GM12892 (cell line): ENCODE data around the gene TMOD4.
"Not testable (repeated sequence)": the region's sequence is repeated elsewhere in the genome, so short reads cannot be mapped to it uniquely, and the experiment has no call there.

ENCODE experiments used
- DNase-seq: peaks from one replicate; pipeline ENCODE4 v3.0.0; 2011; ENCODE audit not compliant: insufficient read length
- FAIRE-seq: peaks from 2 replicates; lab custom pipeline; 2011; peaks lifted over from hg19 to GRCh38; lab: Jason Lieb, UNC
- POLR2A ChIP-seq: IDR thresholded peaks from 2 replicates; pipeline ENCODE4 v1.6.1; 2011; ENCODE audit warnings: low read depth, low read length, control low read depth
- POLR2AphosphoS5 ChIP-seq: IDR thresholded peaks from 2 replicates; pipeline ENCODE4 v1.6.1; 2011; ENCODE audit warnings: low read depth, low read length, control low read depth
- TAF1 ChIP-seq: IDR thresholded peaks from 2 replicates; pipeline ENCODE4 v1.6.1; 2011; ENCODE audit warnings: low read depth, mild to moderate bottlenecking, control low read depth, low read length, borderline replicate concordance

Gene TMOD4

DNA sequence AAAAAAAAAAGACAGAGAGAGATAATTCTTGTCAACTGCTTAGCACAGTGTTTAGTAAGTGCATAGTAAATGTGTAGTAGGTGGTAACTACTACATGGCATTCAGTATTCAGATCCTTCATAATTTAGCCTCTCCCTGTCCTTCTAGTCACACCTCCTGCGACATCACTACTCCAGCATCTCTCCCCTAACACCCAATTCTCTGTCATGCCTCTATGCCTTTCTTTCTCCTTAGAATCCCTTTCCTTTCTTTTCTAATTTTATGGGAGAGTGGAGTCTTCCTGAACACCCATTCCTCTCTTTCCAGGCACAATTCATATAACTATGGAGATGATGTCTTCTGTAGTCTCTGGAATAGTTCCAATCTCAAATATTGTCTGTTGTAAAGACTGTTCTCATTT is 18.1 kb upstream of the TMOD4 start:
- FAIRE-seq, result no peak

DNA sequence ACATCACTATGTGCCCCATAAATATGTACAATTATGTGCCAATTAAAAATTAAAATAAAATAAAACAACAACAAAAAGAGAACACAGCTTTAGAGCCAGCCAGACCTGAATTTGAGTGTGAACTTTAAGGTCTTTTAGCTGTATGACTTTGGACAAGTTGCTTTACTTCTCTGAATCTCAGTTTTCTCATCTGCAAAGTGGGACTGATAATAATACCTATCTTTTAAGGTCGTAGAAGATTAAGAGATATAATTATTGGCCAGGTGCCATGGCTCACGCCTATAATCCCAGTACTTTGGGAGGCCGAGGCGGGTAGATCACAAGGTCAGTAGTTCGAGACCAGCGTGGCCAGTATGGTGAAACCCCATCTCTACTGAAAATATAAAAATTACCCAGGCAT is 17.5 kb upstream of the TMOD4 start:
- DNase-seq (no peak), FAIRE-seq (no peak)
- TF ChIP-seq POLR2AphosphoS5, result no peak

More for the DNA sequence above, 18.1 kb upstream of the TMOD4 start:
- TF ChIP-seq POLR2AphosphoS5, result no peak
- TF ChIP-seq TAF1, result no peak
- TF ChIP-seq POLR2A, result no peak
- no peak for DNase-seq

DNA sequence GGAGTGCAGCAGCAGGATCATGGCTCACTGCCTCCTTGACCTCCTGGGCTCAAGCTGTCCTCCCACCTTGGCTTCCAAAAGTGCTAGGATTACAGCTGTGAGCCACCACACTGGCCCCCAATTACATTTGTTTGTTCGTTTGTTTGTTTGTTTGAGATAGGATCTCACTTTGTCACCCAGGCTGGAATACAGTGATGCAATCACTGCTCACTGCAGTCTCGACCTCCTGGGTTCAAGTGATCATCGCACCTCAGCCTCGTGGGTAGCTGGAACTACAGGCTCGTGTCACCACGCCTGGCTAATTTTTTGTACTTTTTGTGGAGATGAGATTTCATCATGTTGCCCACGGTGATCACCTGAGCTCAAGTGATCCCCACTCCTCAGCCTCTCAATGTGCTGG is 16.3 kb upstream of the TMOD4 start:
- TF ChIP-seq TAF1 (no peak), POLR2AphosphoS5 (no peak), POLR2A (no peak)
- no peak for FAIRE-seq
- no peak for DNase-seq

DNA sequence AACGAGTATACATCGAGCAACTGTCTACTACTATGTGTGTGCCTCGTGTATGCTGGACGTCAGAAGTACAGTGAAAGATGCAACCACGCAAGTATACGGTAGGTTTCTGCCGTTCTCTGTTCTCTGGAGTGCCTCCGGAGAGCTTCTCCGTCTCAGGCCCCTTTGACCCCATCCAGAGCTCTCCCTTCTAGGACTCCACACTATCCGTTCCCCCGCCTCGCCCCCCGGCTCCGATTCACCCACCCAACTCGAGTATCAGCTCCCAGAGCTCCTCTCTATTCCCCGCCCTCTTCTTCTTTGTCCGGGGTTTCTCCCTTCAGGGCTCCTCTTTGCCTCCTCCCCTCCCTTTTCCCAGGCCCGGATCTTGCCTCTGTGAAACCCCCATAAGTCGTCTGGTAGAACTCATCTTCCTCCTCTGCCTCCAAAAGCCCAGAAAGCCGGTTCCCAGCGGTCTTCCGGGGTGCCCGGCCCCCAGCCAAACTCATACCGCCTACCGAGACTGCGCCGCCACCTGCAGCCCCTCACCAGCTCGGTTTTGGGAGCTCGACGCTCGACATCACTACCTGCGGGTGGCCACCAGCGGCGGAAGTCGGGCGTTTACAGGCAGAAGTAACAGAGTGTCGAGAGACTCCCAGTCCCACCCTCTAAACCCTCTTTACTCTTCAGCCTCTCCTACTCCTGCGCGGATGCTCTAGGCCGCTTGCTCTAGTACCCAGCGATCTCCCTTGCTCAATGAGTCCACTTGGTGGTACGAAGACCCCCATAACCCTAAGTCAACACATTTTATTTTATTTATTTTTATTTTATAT is 14.1 kb upstream of the TMOD4 start, which contains the start of gene VPS72:
Gene VPS72, minus strand, starts transcription at position 561 of the 809 bp plus-strand sequence. Its CDS starts 76 bp downstream, at position 485.
- peak; percentile 86 for DNase-seq

DNA sequence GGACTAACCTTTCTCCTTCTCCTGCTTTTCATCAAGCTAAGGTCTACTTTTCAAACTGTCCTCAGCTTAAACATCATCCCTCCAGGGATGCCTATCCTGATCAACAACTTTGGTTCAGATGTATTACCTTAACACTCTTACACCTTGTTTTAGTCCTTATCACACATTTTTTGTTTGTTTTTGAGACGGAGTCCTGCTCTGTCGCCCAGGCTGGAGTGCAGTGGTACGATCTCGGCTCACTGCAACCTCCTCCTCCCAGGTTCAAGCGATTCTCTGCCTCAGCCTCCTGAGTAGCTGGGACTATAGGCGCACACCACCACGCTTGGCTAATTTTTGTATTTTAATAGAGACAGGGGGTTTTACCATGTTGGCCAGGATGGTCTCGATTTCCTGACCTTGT is 12.9 kb upstream of the TMOD4 start:
- FAIRE-seq, DNase-seq: not testable (repeated sequence)
- TF ChIP-seq POLR2A (peak; percentile 32; the same call in 1 of the 2 replicates), POLR2AphosphoS5 (0 out of 2 replicates have a peak, but pooled peaks have one; percentile 20)

More for the DNA sequence above, 14.1 kb upstream of the TMOD4 start, which contains the start of gene VPS72:
- peak; percentile 60 for FAIRE-seq
- peak; percentile 90 for TF ChIP-seq POLR2A
- TF ChIP-seq POLR2AphosphoS5, result peak; percentile 92
- peak; percentile 93 for TF ChIP-seq TAF1

DNA sequence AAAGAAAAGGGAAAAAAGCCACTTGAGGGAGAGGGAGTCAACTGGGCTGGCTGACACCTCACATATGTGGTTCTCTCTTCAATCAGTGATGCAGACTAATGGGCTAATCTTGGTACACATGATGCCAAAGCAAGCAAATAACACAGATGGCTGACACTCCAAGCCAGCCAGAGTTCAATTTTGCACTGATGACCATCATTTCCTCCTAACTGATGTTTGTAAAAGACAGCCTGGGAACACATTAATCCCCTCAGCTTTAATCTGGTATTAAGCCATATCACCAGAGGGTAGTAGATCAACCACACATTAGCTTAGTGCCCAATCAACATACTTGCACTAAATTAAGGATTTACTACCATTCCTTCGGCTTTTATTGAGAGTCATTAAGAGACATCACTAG is 11.4 kb upstream of the TMOD4 start:
- no peak for TF ChIP-seq TAF1
- TF ChIP-seq POLR2AphosphoS5, result no peak
- TF ChIP-seq POLR2A, result no peak
- no peak for FAIRE-seq
- no peak for DNase-seq

DNA sequence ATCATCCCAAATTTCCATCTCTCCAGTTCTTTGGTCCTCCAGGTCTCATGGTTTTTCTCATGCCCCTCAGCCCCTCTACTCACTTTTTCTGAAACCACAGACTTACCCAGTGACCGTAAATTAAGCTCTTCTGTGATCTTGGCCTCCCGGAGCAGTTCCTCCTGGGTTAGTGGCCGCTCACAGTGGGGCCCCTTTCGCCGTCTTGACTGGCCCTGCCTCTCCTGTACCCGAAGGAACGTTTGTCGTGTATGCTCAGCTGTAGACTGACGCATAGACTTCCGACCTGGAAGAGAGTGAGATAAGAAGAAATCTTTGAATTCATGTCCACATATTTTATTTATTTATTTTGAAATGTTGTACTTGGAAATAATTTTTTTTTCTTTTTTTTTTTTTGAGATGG is 8.4 kb upstream of the TMOD4 start:
- DNase-seq, result no peak
- no peak for FAIRE-seq

DNA sequence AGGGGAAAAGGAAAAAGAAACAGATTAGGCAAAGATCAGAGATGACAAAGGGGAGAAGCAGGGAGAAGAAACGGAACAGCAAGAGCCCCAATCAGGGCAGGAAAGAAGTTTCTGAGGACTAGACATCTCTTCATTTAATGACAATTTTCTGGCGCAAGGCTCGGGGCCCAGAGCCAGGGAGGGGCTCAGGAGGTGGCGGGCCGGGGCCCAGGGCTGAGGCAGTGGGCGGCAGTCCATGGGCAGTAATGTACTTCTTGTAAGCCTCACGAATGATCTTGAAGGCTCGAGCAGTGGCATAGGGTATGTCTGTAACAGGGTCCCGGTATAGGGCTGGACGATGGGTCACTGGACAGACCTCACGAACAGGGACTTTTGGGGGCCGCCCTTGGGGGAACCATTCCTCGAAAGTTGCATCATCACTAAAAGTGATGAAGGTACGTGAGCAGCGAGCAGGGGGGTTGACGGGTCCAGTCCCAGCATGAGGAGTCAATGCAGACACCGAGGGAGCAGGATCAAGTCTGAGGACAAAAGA is 799 bp upstream of the TMOD4 start:
- DNase-seq (no peak), FAIRE-seq (no peak)
- TF ChIP-seq POLR2AphosphoS5, result no peak
- no peak for TF ChIP-seq TAF1
- TF ChIP-seq POLR2A, result no peak

More for the DNA sequence above, 8.4 kb upstream of the TMOD4 start:
- no peak for TF ChIP-seq POLR2AphosphoS5
- TF ChIP-seq POLR2A, result no peak
- no peak for TF ChIP-seq TAF1

DNA sequence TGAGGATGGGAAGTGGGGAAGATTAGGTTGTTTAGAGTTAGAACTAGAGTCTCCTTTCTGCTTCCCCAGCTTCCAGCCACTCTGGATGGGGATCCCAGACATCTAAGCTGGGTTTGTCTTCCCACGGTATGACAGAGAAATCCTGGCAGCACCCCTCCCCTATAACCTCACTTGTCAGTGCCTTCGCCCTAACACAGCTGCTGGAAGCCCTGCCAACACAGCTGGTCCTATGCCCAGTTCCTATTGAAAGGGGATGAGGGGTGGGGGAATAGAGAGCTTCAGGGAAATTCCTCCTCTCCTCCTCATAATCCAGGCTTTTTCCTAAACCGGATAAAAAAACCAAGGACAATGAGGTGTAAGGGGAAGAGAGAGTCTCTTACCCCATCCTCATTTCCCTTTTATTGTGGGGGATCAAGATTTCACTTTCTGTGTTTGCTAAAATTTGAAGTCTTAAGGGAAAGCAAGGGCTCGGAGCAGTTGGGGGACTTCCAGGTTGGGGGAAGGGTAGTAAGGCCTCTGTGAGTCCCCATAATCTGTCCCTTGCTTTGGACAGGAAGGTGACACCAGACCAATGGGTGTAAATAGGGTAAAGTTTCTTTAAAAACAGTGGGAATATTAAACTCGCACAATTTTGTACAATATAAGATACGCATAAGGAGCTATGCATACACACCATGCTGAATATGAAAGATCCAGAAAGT is 590 bp downstream of the TMOD4 start:
- no peak for FAIRE-seq
- DNase-seq, result no peak
- no peak for TF ChIP-seq POLR2A
- TF ChIP-seq TAF1, result no peak

DNA sequence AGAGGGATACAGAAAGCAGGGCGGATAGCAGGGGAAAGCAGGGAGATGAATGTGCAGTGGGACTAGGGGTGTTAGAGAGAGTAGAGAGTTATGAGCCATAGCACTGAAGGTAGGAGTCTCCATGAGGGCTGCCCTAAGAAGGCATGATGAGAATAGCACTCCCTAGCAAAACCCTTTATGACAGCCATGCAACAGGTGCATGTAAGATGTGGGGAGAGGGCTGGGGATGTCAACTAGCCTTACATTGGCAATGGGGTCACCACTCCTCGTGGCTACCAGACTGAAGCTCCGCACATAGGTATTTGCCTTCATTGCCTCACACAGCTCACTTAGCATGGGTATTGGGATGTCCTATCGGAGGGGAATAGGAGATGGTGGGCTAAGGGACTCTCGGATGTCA is 4.6 kb downstream of the TMOD4 start:
- no peak for FAIRE-seq
- no peak for DNase-seq
- TF ChIP-seq POLR2AphosphoS5 (peak; percentile 36), TAF1 (no peak)

DNA sequence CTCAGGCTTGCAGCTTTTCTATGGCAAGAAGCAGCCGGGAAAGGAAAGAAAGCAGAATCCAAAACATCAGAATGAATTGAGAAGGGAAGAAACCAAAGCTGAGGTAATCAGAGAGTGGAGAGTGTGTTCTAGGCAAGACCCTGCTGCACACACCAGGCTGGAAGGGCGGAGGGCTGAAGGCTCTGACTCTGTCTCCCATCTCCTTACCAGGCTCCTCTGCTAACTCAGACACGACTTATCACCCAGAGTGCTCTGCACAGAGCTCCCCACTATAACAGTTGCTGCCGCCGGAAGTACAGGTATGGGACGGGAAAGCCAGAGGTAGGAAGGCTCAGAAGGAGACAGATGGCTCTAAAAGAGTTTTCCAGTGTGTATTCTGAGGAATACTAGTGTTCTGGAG is 8.7 kb downstream of the TMOD4 start:
- no peak for FAIRE-seq

DNA sequence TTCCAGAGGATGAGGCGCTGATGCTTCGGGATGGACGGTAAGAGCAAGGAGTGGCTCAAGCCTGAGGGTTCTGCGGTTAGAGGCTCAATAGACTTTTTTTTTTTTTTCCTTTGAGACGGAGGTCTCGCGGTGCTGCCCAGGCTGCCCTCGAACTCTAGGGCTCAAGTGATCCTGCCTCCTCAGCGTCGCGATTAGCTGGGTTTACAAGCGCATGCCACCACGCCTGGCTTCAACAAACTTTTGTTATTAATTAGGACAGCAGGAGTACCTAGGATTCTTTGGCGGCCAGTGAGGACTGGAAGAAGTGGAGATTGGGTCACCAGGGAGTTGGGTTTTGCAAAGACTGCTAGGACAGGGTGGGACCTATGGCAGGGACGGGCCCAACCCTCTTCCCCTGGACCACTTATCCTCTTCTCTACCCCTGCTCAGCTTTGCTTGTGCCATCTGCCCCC is 9.2 kb downstream of the TMOD4 start:
- DNase-seq (no peak), FAIRE-seq (no peak)
- TF ChIP-seq TAF1, result no peak
- no peak for TF ChIP-seq POLR2A
- no peak for TF ChIP-seq POLR2AphosphoS5

More for the DNA sequence above, 8.7 kb downstream of the TMOD4 start:
- TF ChIP-seq TAF1, result no peak
- no peak for TF ChIP-seq POLR2A
- TF ChIP-seq POLR2AphosphoS5, result no peak
- no peak for DNase-seq
